Stimulated activated memory B cell treated with anti-CD40 and anti-IgM and Interleukin-4, amounts not matched to agents 10 μg/mL and 1 μg/mL and 100 μg/mL, for 72 hours (primary cell): ENCODE measurements around the gene SLBP.

Experiments used
- ATAC-seq: fragments of 150-1000 bp; cut with Tn5 transposase; 2 replicates; pipeline ENCODE4 v1.10.0; 2021
- H3K27ac Mint-ChIP-seq: one replicate; pipeline ENCODE4 v1.8.0; 2022; ENCODE audit warnings: mild to moderate bottlenecking, mixed read lengths
- H3K27me3 Mint-ChIP-seq: one replicate; pipeline ENCODE4 v1.8.0; 2022; ENCODE audit warnings: mixed read lengths
- H3K36me3 Mint-ChIP-seq: one replicate; pipeline ENCODE4 v1.8.0; 2022; ENCODE audit warnings: mixed read lengths
- H3K4me1 Mint-ChIP-seq: one replicate; pipeline ENCODE4 v1.8.0; 2022; ENCODE audit warnings: mixed read lengths
- H3K4me3 Mint-ChIP-seq: one replicate; pipeline ENCODE4 v1.8.0; 2022; ENCODE audit warnings: mild to moderate bottlenecking, moderate library complexity, mixed read lengths
- H3K9me3 Mint-ChIP-seq: one replicate; pipeline ENCODE4 v1.8.0; 2022; ENCODE audit warnings: mixed read lengths

The SLBP gene

GRCh38 chr4:1712216-1713002 is at the start of gene SLBP:
Gene SLBP (minus strand): TSS chr4:1712319. CDS start chr4:1712188, 131 bp downstream.
- peak within 1 kb of the TSS; percentile 96 for H3K27ac Mint-ChIP-seq
- H3K4me1 Mint-ChIP-seq, result peaks cover 75% of the 10 kb centered on the region
- H3K9me3 Mint-ChIP-seq, result no peaks in the 10 kb centered on the region
- H3K36me3 Mint-ChIP-seq, result peaks cover 17% of the 10 kb centered on the region
- H3K4me3 Mint-ChIP-seq, result peak within 1 kb of the TSS; percentile 99
- peak; percentile 94 for ATAC-seq
- no peaks in the 10 kb centered on the region for H3K27me3 Mint-ChIP-seq

- Mint-ChIP-seq H3K27me3 (peaks cover 67% of the 10 kb centered on the region), H3K36me3 (no peaks in the 10 kb centered on the region), H3K4me1 (peaks cover 15% of the 10 kb centered on the region), H3K27ac (no peak overlapping the region), H3K9me3 (no peaks in the 10 kb centered on the region), H3K4me3 (no peak overlapping the region)
- peak; percentile 53 for ATAC-seq
These were observed 49.1 kb upstream of the SLBP start for GRCh38 chr4:1761130-1761689.

- no peak for ATAC-seq
- peaks cover 9% of the 10 kb centered on the region for H3K4me1 Mint-ChIP-seq
- peaks cover 62% of the 10 kb centered on the region for H3K27me3 Mint-ChIP-seq
- H3K36me3 Mint-ChIP-seq, result no peaks in the 10 kb centered on the region
- H3K4me3 Mint-ChIP-seq, result no peak overlapping the region
- no peak overlapping the region for H3K27ac Mint-ChIP-seq
- no peaks in the 10 kb centered on the region for H3K9me3 Mint-ChIP-seq
These were observed 48.5 kb upstream of the SLBP start for GRCh38 chr4:1760521-1761071.

- no peak overlapping the region for H3K4me3 Mint-ChIP-seq
- no peaks in the 10 kb centered on the region for H3K9me3 Mint-ChIP-seq
- no peak for ATAC-seq
- peaks cover 54% of the 10 kb centered on the region for H3K27me3 Mint-ChIP-seq
- H3K36me3 Mint-ChIP-seq, result no peaks in the 10 kb centered on the region
- H3K4me1 Mint-ChIP-seq, result peaks cover 1% of the 10 kb centered on the region
- no peak overlapping the region for H3K27ac Mint-ChIP-seq
These were observed 47.7 kb upstream of the SLBP start for GRCh38 chr4:1759818-1760223.

DNA sequence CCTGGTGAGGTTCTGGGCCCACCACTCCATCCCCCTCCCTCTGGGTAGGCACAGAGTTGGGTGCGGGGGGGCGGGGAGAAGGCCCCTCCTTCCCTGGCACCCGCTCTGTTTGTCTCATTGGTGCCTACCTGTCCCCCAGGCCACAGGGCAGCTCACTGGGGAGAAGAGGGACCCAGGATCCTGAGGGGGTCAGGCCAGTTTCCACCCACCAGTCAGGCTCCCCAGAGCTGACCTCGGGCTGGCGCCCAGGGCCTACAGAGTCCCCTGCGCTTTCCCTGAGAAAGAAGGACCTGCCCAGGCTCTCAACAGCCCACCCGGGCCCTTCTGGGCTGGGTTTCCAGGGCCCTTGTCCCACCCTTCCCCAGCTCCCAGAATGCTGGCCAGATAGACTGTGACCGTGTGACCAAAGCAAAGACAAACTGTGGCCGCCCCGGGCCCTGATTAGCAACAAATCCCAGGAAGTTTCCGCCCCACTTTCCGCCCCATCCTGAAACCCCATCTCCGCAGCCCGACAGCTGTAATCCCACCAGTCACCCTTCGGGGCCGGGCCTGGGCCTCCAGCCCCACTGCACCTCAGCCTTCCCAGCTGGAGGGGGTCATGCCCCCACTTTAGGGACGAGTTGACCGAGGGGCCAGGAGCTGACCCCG is 47.2 kb upstream of the SLBP start:
- Mint-ChIP-seq H3K9me3 (no peaks in the 10 kb centered on the region), H3K36me3 (no peaks in the 10 kb centered on the region), H3K4me1 (peaks cover 5% of the 10 kb centered on the region), H3K4me3 (no peak overlapping the region), H3K27me3 (peaks cover 51% of the 10 kb centered on the region), H3K27ac (no peak overlapping the region)
- ATAC-seq, result no peak

DNA sequence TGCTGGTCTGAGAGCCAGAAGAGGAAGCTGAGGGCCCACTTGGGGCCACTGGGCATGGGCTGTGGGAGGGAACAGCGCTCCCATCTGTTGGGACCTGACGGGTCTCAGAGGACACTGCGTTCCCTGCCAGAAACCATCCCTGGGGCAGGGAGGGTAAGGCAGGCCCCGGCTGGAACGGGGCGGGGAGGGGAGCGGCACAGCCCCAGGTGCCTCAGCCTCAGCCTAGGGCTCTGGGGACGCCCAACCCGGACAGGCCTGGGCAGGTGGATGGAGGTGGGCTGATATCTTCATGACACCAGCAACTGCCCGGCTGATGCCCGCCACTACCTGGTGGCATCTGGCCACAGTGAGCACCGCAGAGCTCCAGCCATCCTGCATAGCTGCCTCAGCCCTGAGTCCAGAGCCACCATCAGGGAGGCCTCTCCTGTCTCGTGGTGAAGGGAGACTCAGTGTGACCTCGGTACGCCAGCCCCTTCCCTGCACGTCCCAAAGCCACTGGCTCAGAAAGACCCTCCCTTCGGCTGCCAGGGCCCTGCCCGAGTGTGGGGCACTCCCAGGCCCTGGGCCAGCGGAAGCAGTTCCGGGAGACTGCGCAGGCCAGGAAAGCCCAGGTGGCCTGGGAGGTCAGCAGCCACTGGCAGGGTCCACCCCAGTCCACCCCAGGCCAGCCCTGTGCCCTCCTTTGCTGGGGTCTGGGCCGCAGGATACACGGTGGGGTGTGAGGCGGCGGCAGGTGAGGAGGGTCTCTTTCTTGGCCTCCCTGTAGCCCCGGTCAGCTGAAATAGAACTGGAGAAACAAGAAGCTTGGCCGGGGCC is 46.4 kb upstream of the SLBP start:
- no peak overlapping the region for H3K4me3 Mint-ChIP-seq
- ATAC-seq, result no peak
- no peak overlapping the region for H3K27ac Mint-ChIP-seq
- H3K9me3 Mint-ChIP-seq, result no peaks in the 10 kb centered on the region
- H3K36me3 Mint-ChIP-seq, result no peaks in the 10 kb centered on the region
- peaks cover 7% of the 10 kb centered on the region for H3K4me1 Mint-ChIP-seq
- peaks cover 43% of the 10 kb centered on the region for H3K27me3 Mint-ChIP-seq

- H3K36me3 Mint-ChIP-seq, result no peaks in the 10 kb centered on the region
- no peak for ATAC-seq
- H3K27me3 Mint-ChIP-seq, result peaks cover 41% of the 10 kb centered on the region
- no peak overlapping the region for H3K4me3 Mint-ChIP-seq
- H3K9me3 Mint-ChIP-seq, result no peaks in the 10 kb centered on the region
- peaks cover 7% of the 10 kb centered on the region for H3K4me1 Mint-ChIP-seq
- no peak overlapping the region for H3K27ac Mint-ChIP-seq
These were observed 45.7 kb upstream of the SLBP start for GRCh38 chr4:1757836-1758235.

DNA sequence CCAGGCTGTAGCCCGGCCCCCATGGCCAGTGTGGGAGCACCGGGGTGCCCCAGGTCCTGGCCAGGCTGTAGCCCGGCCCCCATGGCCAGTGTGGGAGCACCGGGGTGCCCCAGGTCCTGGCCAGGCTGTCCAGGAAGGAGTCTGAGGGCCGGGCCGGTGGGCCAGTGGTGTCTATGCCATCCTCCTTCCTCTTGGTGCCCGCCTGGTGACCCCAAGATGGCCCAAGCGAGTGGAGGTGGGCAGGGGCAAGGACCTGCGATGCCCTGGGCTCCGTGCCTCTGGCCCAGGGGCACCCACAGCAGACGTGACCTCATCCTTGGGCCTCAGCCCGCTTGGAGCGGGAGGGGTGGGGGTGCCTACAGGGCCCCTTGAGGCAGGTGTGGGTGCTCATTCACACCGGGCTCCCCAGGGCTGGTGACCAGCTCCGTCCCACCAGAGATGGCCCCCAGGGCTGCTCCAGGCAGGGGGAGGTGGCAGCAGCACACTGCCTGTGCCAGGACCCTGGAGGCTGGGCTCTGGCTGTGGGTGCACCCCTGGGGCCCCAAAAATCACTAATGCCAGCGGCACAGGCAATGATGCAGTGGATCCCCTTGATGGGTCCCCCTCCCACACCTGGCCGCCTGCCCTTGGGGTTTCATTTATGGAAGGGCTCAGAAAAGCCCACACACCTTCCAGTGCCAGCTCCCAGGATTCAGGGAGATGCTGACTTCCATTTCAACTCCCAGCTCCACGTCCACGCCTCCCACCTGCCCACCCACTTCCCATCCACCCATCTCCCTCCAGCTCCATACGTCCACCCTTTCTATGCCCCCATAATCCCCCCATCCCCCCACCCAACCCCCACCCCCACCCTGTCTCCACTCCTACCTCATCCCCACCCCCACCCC is 45.0 kb upstream of the SLBP start:
- Mint-ChIP-seq H3K36me3 (no peaks in the 10 kb centered on the region), H3K27me3 (peaks cover 34% of the 10 kb centered on the region), H3K9me3 (no peaks in the 10 kb centered on the region), H3K4me1 (peaks cover 7% of the 10 kb centered on the region), H3K27ac (no peak overlapping the region), H3K4me3 (no peak overlapping the region)
- no peak for ATAC-seq

DNA sequence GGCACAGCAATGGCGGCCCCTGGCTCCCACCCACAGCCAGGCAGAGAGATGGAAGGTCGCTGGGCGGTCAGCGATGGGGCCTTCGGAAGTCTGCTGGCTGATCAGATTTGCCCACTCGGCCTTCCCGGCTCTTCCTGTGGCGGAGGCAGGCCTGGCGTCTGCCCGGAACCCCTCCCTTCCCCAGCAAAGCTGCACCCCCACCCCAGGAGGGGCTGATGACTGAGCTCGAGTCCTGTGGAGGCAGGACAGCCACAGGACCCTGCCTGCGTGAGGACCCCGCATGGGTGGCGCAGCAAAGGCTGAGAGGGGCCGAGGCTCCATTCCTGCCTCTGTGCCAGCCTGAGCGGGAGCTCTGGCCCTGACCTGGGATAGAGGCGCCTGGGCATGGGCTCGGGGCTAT is 44.0 kb upstream of the SLBP start:
- Mint-ChIP-seq H3K27me3 (peaks cover 24% of the 10 kb centered on the region), H3K4me3 (no peak overlapping the region), H3K4me1 (peaks cover 7% of the 10 kb centered on the region), H3K36me3 (no peaks in the 10 kb centered on the region), H3K27ac (no peak overlapping the region), H3K9me3 (no peaks in the 10 kb centered on the region)
- no peak for ATAC-seq

DNA sequence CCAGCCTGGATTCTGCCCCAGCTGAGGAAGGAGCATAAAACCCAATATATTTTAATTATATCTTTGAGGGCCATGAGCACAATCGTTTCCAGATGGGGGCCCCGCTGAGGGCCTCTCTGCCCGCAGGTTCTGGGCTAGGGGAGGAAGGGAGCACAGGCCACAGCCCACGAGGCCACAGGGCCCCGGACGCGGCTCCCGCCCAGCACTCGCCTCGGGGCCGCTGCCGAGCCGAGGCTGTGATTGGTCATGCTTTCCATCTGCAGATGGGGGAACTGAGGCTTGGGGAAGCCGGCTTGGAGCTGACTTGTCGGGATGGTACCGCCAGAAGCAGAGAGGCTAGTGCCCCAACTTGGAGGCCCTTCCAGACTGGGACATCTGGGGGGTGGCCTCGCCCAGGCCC is 43.2 kb upstream of the SLBP start:
- no peak for ATAC-seq
- H3K4me3 Mint-ChIP-seq, result no peak overlapping the region
- H3K4me1 Mint-ChIP-seq, result peaks cover 7% of the 10 kb centered on the region
- no peak overlapping the region for H3K27ac Mint-ChIP-seq
- H3K27me3 Mint-ChIP-seq, result peaks cover 30% of the 10 kb centered on the region
- H3K9me3 Mint-ChIP-seq, result no peaks in the 10 kb centered on the region
- H3K36me3 Mint-ChIP-seq, result no peaks in the 10 kb centered on the region

- Mint-ChIP-seq H3K9me3 (no peaks in the 10 kb centered on the region), H3K27me3 (peaks cover 29% of the 10 kb centered on the region), H3K4me3 (no peak overlapping the region), H3K27ac (no peak overlapping the region), H3K4me1 (peaks cover 7% of the 10 kb centered on the region), H3K36me3 (no peaks in the 10 kb centered on the region)
- no peak for ATAC-seq
These were observed 42.2 kb upstream of the SLBP start for GRCh38 chr4:1754336-1754735.

DNA sequence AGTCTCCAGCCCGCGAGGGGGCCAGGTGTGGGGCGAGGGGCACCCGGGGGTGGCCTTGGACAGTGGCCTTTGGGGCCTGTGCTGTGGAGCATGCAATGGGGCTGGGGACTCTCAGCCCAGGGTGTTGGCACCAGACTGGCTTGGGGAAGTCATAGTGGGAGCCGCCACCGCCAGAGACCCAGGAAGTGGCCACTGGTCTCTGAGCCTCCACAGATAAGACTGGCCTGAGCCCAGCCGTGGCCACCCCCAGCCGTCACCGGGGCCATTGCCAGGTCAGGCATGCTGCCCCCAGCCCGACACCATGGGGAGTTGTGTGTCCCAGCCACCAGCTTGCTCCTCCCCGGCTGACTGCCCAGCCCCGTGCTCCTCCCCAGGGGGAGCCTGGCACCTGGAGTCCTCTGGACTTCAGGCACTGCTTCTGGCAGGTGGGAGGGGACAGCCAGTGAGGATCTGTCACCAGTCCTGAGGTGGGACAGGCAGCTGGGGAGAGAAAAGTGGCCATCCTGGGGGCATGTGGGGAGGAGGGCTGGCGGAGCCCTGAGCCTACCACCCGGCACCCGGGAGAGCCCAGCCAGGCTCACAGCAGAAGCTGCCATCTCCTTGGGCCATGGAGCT is 41.7 kb upstream of the SLBP start:
- Mint-ChIP-seq H3K27ac (no peak overlapping the region), H3K36me3 (no peaks in the 10 kb centered on the region), H3K4me1 (peaks cover 7% of the 10 kb centered on the region), H3K27me3 (peaks cover 29% of the 10 kb centered on the region), H3K4me3 (no peak overlapping the region), H3K9me3 (no peaks in the 10 kb centered on the region)
- no peak for ATAC-seq

DNA sequence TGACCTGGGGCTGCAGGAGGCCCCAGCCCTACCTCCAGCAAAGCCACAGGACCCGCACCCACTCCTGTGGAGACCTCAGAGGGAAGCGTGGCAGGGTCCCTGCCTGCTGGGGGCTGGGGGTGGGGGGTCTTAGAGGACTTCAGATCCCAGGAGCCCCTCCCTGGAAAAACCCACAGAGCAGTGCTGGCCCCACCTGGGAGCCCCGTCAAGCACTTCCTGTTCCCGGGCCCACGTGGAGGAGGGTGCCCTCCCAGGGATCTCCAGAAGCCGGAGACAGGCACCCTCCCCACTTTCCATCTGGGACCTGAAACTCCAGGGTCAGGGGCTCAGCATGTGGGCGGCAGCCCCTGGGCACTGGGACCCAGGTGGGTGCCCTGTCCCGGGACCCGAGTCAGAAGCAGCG is 41.2 kb upstream of the SLBP start:
- Mint-ChIP-seq H3K4me3 (no peak overlapping the region), H3K36me3 (no peaks in the 10 kb centered on the region), H3K4me1 (peaks cover 7% of the 10 kb centered on the region), H3K27ac (no peak overlapping the region), H3K27me3 (peaks cover 27% of the 10 kb centered on the region), H3K9me3 (no peaks in the 10 kb centered on the region)
- no peak for ATAC-seq
